Retina (tissue), 1 donor: ENCODE results near the gene SLC2A13.
"Not testable (repeated sequence)": the region's sequence is repeated elsewhere in the genome, so short reads cannot be mapped to it uniquely, and the experiment has no call there.

Source experiments
- DNase-seq: peaks from one replicate; pipeline ENCODE4 v3.0.0-alpha.2; 2016

SLC2A13 gene

GRCh38 chr12:40104461-40105264, 1.2 kb downstream of the SLC2A13 start:
- DNase-seq = no peak

DNA sequence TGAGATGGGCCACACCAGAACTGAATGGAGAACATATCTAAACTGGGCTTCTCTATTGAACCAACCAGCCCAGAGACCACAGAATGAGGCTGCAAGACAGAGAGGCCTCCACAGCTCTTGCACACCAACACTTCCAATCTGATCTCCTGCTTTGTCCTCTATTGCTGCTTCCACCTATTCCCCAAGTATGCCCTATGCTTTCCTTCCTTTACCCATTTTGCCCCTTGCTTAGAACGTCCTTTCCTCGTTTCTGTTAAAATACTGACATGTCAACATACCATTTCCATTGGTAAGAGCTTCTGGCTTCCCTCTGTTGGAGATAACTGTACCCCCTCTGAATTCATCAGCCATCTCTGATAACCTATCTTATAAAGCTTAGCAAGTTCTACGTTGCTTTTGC, 2.8 kb downstream of the SLC2A13 start:
- DNase-seq = no peak

- DNase-seq = no peak
These were observed 4.1 kb downstream of the SLC2A13 start for GRCh38 chr12:40101747-40102146.

- DNase-seq = no peak
These were observed 6.4 kb downstream of the SLC2A13 start for GRCh38 chr12:40099423-40099853.

GRCh38 chr12:40098406-40099145, 7.3 kb downstream of the SLC2A13 start:
- DNase-seq = no peak

DNA sequence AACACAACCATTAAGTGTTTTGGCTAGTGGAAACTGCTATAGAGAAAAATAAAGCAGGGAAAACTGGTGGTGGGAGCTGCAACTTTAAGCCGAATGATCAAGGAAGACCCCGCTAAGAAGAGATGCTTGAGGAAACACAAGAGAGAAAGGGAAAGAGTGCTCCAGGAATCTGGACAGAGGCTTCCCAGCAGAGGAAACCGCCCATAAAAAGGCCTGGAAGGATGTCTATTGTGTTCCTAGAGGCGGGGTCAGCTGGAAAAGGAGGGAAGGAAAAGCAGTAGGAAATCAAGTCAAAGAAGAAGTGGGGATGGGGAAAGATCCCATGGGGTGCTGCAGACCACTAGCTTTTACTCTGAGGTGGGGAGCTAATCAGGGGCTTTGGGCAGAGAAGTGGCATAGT, 12.4 kb downstream of the SLC2A13 start:
- DNase-seq = no peak

DNA sequence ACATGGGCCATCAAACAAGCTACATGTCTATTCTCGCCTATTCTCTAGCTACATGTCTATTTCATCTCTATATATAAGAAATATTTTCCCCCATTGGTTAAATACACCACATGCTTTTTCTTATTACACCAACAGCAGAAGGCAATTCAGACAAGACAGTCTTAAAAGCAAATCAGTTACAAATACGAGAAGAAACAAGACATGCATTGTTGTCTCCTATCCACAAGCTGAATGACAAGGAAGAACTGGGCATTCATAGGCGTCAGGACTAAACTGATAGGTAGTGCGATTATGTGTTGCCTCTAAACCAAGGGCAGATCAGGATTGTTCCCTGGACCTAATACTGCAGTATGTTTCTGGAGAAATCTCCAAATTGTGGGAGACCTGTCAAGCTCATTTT, 19.4 kb downstream of the SLC2A13 start:
- DNase-seq = no peak

- no peak for DNase-seq
These were observed 27.6 kb downstream of the SLC2A13 start for GRCh38 chr12:40078266-40078665.

GRCh38 chr12:40075458-40075857, 30.4 kb downstream of the SLC2A13 start:
- DNase-seq = no peak

DNA sequence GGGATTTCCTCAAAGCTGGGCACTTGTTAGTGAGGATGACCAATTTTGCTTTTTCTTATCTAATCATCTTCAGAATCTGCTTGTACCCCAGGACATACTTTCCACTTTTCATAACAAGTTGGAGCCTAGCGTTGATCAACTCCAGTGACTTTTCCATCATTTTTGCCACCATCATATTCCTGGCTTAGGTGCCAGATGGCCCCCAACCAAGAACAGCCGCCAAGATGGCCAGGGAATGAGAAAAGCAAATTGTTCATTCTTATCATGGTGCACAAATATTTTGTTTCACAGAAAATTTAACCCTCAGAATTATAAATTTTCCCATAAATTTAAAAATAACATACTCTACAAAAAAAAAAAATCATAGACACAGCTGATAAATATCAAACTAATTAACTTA, 37.5 kb downstream of the SLC2A13 start:
- DNase-seq = no peak

DNA sequence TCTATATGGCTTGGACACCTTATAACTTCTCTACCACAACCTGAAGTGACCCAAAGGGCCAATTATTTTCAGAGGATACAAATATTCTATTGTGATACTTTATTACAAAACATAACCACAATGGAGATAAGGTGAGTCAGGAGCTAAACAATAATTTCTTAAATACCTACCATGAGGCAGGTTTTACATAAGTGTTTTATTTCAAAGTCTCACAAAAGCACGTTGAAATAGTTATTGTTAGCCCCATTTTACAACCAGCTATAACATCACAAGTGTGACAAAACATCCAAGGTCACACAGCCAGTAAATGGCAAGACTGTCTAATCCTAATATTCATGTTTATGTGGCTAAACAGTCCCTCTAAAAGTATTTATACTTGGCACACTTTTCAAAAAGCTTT, 40.2 kb downstream of the SLC2A13 start:
- DNase-seq = no peak

DNA sequence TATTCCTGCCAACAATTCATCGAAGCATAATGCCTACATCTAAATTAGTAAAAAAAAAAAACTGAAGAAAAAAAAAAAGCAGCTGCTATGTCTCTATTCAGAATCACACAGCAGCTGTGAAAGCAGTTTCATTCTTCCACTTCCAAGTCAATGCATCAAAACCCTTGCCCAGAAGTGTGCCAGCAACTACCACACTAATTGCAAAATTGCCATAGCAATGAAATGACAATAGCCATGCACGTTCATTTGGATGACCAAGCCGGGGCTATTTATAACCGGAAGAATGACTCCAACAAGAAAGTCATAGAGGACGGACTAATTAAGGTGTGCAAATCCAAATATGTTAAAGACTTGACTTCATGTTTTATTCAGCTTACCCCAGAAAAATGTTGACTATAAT, 42.5 kb downstream of the SLC2A13 start:
- peak; percentile 43 for DNase-seq

- DNase-seq = no peak
These were observed 47.1 kb downstream of the SLC2A13 start for GRCh38 chr12:40058721-40059190.

- DNase-seq = no peak
These were observed 49.5 kb downstream of the SLC2A13 start for GRCh38 chr12:40056373-40056772.

GRCh38 chr12:40055776-40056175, 50.1 kb downstream of the SLC2A13 start:
- DNase-seq = no peak

DNA sequence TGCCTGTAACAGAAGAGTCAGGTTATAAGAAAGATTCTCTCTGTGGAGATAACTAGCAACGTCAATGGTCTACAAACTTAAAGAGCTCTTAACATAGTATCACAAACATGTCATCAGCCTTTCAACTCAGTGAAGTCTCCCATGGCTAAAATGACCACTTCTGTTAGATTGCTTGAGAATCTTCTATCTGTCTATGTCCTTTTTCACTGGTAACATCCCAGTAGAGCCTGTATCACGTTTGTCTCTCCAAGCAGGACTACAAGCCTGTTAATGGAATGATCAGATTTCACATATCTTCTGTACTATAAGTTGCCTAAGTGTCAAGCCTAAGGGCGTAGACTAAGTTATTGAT, 50.7 kb downstream of the SLC2A13 start:
- DNase-seq = no peak

DNA sequence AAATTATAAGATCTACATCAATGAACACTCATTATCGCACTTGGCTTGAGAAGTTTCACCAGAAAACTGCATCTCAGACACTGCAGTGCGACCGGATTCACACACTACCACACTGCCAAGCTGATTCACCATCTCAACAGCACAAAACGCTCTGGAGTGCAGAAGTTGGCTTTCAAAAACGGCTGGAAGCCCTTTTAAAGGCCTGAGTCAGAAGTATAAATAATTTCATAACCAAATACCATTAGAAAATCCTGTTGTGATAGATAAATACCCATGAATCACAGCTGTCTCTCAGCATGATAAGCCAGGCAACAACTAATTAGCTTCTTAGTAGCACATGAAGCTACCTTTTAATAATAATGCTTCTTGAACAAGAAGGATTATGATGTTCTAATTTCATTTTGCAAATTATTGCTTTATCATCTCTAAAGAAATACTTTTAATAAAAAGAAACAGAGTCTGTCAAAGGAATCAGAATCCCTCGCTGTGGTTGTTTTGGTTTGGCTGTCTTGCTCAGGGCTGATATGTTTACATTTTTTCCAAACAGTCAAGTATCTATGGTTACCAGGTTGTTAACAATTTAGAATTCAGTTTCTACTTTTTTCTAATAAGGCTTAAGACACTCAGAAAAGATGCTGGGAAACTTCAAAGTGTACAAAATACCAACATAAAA, 51.2 kb downstream of the SLC2A13 start:
- DNase-seq = no peak

- DNase-seq = no peak
These were observed 56.6 kb downstream of the SLC2A13 start for GRCh38 chr12:40049268-40049667.

GRCh38 chr12:40047002-40047401, 58.9 kb downstream of the SLC2A13 start:
- not testable (repeated sequence) for DNase-seq

DNA sequence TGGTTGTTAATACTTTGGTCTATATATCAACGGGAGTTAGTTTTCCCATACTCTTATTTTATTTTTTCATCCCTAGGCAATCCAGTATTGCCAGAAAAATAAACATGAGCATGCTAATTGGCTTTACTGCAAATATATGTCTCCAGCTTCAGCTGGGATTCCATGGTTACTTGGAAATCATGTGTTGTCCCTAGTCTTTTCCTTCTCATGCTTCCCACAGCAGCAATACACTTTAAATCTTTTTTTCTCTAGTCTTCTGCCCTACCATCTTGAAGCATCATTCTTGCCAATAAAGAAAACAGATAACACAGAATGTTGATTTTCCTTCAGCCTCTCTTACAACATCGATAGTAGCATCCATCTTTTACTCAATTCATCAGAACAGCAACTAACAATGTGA, 60.2 kb downstream of the SLC2A13 start:
- DNase-seq = no peak

DNA sequence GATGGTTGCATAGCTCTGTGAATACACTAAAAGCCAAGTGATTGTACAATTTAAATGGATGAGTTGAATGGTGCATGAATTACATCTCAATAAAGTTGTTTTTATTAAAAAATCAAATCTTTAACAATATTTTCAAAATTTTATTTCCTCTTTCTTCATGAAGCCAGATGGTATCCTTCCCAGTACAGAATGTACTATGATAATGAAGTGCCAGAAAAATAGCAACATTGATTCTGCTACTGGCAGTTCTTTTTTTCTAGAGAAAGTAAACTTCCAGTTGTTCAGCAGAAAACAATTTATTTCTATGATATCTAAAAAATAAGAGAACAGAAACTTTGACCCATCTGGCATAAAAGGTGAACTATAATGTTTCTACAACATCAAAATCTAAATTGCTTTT, 61.5 kb downstream of the SLC2A13 start:
- no peak for DNase-seq

DNA sequence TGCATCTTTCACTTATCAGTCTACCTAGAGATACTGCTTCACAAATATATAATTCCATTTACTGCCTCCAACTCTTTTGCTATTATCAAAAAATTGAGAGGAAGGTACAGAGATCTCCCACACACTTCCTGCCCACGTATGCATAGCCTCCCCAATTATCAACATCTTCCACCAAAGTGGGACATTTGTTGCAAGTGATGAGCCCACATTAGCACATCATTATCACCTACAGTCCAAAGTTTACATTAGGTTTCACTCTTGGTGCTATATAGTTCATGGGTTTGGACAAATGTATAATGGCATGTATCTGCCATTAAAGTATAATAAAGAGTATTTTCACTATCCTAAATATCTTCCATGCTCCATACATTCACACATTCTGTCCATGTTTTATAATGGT, 66.3 kb downstream of the SLC2A13 start:
- DNase-seq = no peak

DNA sequence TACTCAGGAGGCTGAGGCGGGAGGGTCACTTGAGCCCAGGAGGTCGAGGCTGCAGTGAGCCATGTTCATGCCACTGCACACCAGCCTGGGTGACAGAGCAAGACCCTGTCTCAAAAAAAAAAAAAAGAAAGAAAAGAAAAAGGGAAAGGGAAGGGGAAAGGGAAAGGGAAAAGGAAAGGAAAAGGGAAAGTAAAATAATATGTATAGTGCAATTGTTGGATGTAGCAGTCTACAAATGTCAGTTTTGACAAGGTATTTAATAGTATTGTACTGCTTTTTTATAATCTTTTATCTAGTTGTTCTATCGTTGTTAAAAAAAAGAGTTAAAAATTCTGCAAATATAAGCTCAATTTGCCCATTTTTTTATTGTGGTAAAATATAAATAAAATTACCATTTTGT, 67.3 kb downstream of the SLC2A13 start:
- no peak for DNase-seq

DNA sequence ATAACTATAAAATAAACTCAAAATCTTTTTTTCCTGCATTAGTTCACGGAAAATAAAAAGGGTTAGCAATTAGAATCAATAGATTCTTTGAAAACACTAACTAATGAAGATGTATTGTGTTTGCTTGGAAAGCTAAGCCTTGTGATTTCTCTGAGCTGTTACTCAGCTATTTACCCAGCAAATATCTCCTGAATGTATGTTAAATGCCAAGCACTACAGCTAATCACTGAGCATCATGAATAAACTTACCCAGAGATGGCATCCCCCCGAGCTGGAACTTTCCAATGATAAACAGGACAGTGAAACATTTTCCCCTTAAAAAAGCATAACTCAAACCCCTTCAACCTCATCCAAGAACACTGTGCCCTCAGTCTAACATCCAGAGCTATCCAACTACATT, 71.2 kb downstream of the SLC2A13 start:
- DNase-seq = no peak
